Fibroblast of the conjunctiva (primary cell): Measurements from ENCODE around the gene LDLR.
"Not testable (repeated sequence)": the region's sequence is repeated elsewhere in the genome, so short reads cannot be mapped to it uniquely, and the experiment has no call there.

ENCODE experiments used
- DNase-seq: peaks from one replicate; pipeline ENCODE4 v3.0.0-alpha.2; 2010; ENCODE audit warnings: low read depth

The LDLR gene

DNA sequence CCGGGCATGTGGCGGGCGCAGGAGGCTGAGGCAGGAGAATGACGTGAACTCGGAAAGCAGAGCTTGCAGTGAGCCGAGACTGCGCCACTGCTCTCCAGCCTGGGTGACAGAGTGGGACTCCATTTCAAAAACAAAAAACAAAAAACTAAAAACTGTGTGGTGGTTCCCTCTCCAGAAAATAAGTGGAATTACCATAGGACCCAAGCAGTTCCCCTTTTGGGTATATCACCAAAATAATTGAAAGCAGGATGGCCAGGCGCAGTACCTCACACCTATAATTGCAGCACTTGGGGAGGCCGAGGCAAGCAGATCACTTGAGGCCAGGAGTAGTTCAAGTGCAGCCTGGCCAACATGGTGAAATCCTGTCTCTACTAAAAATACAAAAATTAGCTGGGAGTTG lies 15.7 kb upstream of the LDLR start:
- DNase-seq: no peak

DNA sequence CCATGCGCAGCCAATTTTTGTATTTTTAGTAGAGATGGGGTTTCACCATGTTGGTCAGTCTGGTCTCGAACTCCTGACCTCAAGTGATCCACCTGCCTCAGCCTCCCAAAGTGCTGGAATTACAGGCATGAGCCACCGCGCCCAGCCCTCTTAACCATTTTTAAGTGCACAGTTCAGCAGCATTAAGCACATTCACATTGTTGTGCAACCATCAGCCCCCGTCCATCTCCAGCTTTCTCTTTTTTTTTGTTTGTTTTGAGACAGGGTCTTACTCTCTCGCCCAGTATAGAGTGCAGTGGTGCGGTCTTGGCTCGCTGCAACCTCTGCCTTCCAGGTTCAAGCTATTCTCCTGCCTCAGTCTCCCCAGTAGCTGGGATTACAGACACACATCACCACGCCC lies 12.5 kb upstream of the LDLR start:
- DNase-seq: not testable (repeated sequence)

DNA sequence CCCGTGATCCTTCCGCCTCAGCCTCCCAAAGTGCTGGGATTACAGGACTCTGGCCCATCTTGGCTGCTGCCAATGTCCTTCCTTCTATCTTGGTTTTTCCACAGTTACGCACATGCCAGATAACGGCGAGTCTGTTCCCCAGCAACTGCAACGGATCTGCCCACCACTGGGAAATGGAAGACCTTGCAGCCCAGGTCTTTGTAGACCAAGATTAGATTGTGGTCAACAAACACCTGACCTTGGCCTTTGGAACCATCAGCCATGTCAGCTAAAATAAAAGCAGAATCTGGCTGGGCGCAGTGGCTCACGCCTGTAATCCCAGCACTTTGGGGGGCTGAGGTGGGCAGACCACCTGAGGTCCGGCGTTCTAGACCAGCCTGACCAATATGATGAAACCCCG lies 10.4 kb upstream of the LDLR start:
- no peak for DNase-seq

DNA sequence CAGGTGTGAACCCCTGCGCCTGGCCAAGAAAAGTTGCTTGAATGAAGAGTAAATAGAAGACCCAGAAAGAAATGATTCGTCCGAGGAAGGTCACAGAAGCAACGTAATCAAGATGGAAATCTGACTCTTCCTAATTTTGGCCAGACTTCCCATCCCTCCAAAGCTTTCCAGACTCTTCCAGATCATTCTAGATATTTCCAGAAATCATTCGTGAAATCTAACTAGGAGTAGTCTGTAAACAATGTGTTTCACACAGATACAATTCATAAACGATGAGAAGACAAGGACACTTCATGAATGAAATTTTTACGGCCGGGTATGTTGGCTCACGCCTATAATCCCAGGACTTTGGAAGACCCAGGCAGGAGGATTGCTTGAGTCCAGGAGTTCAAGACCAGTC lies 9.3 kb upstream of the LDLR start:
- DNase-seq: no peak

DNA sequence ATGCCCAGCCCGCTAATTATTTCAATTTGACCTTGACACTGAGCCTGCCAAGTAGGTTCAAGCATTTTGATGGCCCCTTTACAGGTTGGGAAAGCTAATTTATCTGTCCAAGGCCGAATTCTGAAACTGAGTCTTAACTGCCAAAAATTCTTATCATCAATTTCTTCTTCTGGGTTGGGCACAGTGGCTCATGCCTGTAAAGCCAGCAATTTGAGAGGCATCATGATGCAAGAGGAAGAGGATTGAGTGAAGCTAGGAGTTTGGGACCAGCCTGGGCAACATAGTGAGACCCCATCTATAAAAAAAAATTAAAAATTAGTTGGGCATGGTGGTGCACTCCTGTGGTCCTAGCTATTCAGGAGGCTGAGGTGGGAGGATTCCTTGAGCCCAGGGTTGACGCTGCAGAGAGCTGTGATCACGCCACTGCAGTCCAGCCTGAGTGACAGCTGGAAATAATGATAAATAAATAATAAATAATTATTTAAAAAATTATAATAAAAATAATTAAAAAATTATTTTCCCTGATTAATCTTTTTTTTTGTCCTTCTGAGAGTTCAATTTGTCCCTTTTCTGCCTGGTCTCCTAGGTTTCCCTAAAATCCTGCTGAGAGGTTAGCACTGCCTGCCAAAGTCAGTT lies 1.3 kb upstream of the LDLR start:
- no peak for DNase-seq

DNA sequence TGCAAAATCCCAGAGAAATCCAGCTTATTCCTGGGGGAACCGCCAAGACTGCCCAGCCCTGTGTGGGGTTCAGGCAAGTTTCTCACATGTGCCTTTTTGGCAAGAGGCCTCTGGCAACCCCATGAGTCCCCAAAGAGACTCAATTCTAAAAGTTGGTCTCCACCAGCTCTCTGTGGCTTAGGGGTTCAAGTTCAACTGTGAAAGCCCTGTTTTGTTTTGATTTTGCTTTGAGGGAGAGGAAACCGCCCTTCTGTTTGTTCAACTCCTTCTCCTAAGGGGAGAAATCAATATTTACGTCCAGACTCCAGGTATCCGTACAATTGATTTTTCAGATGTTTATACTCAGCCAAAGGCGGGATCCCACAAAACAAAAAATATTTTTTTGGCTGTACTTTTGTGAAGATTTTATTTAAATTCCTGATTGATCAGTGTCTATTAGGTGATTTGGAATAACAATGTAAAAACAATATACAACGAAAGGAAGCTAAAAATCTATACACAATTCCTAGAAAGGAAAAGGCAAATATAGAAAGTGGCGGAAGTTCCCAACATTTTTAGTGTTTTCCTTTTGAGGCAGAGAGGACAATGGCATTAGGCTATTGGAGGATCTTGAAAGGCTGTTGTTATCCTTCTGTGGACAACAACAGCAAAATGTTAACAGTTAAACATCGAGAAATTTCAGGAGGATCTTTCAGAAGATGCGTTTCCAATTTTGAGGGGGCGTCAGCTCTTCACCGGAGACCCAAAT lies 583 bp upstream of the LDLR start:
- peak; percentile 47 for DNase-seq

DNA sequence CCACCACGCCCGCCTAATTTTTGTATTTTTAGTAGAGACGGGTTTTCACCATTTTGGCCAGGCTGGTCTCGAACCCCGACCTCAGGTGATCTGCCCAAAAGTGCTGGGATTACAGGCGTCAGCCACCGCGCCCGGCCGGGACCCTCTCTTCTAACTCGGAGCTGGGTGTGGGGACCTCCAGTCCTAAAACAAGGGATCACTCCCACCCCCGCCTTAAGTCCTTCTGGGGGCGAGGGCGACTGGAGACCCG lies 676 bp downstream of the LDLR start:
- DNase-seq: not testable (repeated sequence)

DNA sequence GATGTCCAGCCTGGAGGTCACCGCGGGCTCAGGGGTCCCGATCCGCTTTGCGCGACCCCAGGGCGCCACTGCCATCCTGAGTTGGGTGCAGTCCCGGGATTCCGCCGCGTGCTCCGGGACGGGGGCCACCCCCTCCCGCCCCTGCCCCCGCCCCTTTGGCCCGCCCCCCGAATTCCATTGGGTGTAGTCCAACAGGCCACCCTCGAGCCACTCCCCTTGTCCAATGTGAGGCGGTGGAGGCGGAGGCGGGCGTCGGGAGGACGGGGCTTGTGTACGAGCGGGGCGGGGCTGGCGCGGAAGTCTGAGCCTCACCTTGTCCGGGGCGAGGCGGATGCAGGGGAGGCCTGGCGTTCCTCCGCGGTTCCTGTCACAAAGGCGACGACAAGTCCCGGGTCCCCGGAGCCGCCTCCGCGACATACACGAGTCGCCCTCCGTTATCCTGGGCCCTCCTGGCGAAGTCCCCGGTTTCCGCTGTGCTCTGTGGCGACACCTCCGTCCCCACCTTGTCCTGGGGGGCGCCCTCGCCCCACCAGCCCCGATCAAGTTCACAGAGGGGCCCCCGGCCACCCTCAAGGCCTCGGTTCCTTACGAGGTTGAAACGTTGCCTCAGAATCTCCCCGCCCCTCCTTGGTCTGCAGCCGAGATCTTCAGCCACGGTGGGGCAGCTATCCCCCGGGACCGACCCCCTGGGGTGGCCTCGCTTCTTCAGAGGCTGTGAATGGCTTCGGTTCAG lies 1.2 kb downstream of the LDLR start:
- DNase-seq: peak; percentile 93

DNA sequence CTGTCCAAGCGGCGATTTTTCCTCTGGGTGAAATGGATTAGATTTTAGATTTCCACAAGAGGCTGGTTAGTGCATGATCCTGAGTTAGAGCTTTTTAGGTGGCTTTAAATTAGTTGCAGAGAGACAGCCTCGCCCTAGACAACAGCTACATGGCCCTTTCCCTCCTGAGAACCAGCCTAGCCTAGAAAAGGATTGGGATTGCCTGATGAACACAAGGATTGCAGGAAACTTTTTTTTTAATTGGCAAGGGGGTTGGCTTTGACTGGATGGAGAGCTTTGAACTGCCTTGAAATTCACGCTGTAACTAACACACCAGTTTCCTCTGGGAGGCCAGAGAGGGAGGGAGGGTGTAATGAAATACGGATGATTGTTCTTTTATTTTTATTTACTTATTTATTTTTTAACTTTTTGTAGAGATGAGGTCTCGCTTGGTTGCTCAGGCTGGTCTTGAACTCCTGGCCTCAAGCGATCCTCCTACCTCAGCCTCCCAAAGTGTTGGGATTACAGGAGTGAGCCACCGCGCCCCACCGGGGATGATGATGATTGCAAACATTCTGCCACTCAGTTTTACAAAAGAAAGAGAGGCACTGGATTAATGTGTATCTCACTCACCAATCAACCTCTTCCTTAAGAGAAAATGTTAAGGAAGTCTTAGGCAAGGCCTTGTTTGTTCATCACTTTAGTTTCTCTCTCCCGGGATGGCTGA lies 1.9 kb downstream of the LDLR start:
- DNase-seq: no peak

DNA sequence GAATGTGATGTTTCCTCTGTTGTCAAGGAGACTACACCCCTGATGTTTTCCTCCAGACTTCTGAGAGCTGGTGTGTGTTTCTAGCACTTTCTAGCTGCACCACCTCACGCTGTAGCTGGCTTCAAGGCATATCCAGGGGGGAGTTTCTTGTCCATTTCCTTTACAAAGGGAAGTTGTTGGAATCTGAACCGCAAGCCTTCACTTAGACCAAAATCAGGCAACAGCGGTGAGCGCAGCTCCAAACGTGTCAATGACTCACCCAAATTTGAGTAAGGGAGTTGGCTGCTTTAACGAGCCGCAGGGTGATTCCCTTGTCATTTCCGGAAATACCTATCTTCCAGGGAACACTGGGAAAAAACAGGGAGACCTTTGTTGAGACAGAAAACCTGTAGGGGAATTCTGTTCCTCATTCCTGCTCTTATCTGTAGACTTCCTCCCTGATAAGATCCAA lies 2.5 kb downstream of the LDLR start:
- peak; percentile 60 for DNase-seq

DNA sequence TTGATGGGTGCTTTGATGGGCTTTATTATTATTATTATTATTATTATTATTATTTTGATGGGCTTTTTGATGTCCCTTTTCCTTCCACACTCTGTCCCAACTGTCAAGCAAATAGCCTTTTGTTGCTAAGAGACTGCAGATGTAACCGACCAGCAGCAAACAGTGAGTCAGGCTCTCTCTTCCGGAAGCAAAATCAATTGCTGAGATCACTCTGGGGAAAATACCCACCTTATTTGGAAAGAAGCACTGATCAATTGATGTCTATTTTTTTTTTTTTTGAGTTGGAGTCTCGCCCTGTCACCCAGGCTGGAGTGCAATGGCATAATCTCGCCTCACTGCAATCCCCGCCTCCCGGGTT lies 2.9 kb downstream of the LDLR start:
- peak; percentile 44 for DNase-seq

DNA sequence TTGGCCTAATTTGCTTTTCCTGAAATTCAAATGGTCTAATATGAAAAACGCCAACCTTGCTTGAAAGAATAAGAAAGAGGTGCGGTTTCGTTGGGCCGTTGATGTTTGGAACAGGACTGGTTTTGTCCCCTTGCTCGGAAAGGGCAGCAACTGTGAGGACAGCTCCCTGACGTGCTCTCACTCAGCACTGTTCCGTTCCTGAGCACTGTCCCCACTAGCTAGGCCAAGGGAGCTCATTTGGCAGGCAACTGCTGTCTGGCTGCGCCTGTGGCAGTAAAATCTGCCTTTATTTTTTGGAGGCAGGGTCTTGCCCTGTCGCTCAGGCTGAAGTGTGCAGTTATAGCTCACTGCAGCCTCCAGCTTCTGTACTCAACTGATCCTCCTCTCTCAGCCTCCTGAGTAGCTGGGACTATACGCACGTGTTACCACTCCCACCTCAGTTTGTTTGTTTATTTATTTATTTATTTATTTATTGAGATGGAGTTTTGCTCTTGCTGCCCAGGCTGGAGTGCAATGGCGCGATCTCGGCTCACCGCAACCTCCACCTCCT lies 4.5 kb downstream of the LDLR start:
- no peak for DNase-seq

DNA sequence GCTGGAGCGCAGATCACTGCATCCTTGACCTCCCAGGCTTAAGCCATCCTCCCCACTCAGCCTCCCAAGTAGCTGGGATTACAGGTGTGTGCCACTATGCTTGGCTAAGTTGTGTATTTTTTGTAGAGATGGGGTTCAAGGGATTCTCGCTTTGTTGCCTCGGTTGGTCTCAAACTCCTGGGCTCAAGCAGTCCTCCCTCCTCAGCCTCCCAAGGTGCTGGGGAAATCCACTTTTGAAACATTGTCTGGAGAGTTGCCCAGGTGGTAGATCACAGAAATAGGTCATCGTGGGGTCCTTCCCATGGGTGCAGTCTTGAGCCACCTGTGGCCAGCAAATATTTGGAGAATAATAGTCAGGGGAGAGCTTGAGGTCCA lies 5.2 kb downstream of the LDLR start:
- no peak for DNase-seq

DNA sequence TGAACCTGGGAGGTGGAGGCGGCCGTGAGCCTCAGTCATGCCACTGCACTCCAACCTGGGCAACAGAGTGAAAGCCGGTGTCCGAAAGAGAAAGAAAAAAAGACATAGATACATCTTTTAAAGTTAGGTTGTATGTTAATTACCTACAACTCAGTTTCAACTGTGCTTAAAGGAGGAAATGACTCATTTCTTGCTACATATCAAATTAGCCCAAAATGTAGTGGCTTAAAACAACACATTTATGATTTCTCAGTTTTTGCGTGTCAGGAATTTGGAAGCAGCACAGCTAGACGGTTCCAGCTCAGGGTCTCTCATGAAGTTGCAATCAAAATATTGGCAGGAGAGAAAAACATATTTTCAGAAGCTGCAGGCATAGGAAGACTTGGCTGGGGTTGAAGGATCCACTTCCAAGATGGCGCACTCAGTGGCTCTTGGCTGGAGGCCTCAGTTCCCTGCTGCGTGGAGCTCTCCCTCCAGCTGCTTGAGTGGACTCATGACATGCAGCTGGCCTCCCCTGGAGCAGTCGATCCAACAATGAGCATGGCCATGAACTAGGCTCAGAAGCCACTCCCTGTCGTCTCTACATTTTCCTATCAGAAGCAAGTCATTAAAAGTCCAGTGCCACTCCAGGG lies 7.1 kb downstream of the LDLR start:
- DNase-seq: peak; percentile 81

DNA sequence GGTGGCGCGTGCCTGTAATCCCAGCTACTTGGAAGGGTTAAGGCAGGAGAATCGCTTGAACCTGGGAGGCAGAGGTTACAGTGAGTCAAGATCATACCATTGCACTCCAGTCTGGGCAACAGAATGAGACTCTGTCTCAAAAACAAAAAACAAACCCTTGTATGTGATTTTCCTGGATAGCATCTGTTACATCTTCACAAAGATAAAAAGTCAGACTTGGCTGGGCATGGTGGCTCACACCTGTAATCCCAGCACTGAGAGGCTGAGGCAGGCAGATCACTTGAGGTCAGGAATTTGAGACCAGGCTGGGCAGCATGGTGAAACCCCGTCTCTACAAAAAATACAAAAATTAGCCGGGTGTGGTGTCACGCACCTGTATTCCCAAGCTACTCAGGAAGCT lies 8.1 kb downstream of the LDLR start:
- not testable (repeated sequence) for DNase-seq

DNA sequence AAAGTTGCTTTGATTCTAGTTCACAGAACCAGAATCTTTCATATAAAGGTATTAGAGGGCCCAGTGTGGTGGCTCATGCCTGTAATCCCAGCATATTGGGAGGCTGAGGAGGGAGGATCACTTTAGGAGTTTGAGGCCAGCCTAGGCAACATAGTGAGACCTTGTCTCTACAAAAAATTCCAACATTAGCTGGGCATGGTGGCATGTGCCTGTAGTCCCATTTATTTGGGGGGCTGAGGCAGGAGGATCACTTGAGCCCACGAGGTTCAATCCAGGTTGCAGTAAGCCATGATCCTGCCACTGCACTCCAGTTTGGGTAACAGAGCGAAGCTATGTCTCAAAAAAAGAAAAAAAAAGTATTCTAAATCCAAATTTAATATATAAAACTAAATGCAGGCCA lies 9.1 kb downstream of the LDLR start:
- DNase-seq: no peak

DNA sequence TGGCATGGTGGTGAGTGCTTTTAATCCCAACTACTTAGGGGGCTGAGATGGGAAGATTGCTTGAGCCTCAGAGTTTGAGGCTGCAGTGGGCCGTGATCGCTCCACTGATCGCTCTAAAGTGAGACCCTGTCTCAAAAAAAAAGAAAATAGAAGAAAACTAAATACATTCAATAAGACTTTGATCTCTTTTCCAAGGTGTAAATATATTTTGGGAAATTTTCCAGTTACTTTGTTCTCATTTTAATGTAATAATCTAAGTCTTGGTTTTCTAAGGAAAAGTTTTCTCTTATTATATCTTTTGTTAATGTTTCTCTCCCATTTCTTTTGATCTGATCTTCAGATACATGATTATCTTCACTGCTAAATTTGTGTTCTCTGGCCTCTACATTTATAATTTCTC lies 9.6 kb downstream of the LDLR start:
- DNase-seq: no peak

DNA sequence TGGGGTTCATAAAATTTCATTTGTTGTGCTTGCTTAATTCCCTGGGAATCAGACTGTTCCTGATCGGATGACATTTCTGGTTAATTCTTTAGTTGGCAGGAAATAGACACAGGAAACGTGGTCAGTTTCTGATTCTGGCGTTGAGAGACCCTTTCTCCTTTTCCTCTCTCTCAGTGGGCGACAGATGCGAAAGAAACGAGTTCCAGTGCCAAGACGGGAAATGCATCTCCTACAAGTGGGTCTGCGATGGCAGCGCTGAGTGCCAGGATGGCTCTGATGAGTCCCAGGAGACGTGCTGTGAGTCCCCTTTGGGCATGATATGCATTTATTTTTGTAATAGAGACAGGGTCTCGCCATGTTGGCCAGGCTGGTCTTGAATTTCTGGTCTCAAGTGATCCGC lies 10.8 kb downstream of the LDLR start:
- DNase-seq: no peak

DNA sequence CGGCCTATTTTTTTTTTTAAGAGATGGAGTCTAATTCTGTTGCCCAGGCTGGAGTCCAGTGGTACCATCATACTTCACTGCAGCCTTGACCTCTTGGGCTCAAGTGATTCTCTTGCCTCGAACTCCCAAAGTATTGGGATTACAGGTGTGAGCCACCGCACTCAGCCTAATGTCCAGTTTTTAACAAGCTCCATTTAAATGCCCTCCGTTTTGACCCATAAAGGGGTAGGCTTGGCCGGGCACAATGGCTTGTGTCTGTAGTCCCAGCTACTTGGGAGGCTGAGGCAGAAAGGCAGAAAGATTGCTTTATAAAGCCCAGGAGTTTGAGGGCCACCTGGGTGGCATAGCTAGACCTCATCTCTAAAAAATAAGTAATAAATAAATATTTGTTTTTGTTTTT lies 11.8 kb downstream of the LDLR start:
- no peak for DNase-seq

DNA sequence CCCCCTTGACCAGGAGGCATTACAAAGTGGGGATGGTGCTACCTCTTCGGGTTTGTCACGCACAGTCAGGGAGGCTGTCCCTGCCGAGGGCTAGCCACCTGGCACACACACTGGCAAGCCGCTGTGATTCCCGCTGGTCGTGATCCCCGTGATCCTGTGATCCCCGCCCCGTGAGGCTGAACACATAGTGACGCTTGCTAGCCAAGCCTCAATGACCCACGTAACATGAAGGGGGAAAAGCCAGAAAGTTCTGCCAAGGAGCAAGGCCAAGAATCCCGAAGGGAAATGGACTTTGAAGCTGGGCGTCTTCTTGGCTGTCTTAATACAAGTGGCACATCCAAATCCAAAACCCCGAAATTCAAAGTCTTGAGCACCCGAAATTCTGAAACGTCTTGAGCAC lies 13.7 kb downstream of the LDLR start:
- DNase-seq: no peak

DNA sequence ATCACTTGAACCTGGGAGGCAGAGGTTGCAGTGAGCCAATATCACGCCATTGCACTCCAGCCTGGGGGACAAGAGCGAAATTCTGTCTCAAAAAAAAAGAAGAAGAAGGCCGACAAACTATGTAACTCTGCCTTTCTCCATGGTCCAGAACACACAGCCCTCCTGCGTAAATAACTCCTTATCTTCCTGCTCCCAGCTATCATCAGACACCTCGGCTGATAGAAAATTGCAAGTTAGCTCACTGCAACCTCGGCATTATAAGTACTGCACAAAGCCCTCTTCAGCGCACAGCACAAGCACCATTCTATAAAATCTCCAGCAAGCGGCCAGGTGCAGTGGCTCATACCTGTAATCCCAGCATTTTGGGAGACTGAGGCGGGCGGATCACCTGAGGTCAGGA lies 14.4 kb downstream of the LDLR start:
- DNase-seq: not testable (repeated sequence)

DNA sequence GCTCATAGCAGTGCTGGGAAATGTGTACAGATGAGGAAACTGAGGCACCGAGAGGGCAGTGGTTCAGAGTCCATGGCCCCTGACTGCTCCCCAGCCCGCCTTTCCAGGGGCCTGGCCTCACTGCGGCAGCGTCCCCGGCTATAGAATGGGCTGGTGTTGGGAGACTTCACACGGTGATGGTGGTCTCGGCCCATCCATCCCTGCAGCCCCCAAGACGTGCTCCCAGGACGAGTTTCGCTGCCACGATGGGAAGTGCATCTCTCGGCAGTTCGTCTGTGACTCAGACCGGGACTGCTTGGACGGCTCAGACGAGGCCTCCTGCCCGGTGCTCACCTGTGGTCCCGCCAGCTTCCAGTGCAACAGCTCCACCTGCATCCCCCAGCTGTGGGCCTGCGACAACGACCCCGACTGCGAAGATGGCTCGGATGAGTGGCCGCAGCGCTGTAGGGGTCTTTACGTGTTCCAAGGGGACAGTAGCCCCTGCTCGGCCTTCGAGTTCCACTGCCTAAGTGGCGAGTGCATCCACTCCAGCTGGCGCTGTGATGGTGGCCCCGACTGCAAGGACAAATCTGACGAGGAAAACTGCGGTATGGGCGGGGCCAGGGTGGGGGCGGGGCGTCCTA lies 15.9 kb downstream of the LDLR start:
- DNase-seq: no peak
